ENCODE data around the gene EFCAB11. TPM values are rescaled to one million over a fixed set of nuclear protein-coding genes. Genes with fewer than 3 reads are reported as not detected.

EFCAB11 gene
- total and polyA plus RNA-seq, 2 of the 8 experiments (the other 6 are each of a cell fraction or from before 2014, with no cell fraction given): 6.8 to 12.8 TPM

DNA sequence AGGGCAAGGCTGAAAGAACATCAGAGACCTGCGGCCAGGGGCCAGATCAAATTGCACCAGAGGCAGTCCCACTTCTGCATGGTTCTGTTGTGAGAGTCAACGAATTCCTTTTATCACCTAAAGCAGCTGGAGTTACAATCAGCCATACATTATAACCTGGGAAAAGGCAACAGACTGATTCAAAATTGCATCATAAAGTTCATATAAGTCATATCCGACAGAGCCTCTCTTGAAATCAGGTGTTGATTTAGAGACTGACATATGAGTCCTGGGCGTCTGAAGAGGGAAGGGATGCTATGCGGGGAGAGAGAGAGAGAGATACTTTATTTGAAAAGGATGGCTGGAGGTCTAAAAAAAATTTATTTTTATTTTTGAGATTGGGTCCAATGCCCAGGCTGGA lies 89.4 kb downstream of the EFCAB11 start:
- Histone ChIP-seq H3K4me2 (ENCODE audit: insufficient read depth in 1 of 2, low read depth in 2 of 2, low read length in 2 of 2) (no peak overlapping the region), H3K27ac (ENCODE audit: low read depth, low read length) (no peak overlapping the region), H3K18ac (ENCODE audit: extremely low read depth, low read length) (no peak overlapping the region), H3K27me3 (replicated peaks in 1 of 4; ENCODE audit: control insufficient read depth in 3 of 4, extremely low read depth in 1 of 4, insufficient read depth in 3 of 4, low read length in 3 of 4) (no peaks in the 10 kb centered on the region), H2BK20ac (ENCODE audit: low read length) (no peak overlapping the region), H4K91ac (replicated peaks; ENCODE audit: insufficient read length, low read length) (no peak overlapping the region), H3K56ac (replicated peaks; ENCODE audit: insufficient read length, low read depth, low read length) (no peak overlapping the region), H3K4me1 (replicated peaks in 1 of 4; ENCODE audit: control insufficient read depth in 3 of 4, insufficient read depth in 4 of 4, low read length in 3 of 4) (no peaks in the 10 kb centered on the region), H3K4ac (replicated peaks; ENCODE audit: insufficient read length, low read depth, low read length) (no peak overlapping the region), H2AK5ac (ENCODE audit: low read depth, low read length) (no peak overlapping the region), H3K36me3 (ENCODE audit: control insufficient read depth in 2 of 4, insufficient read depth in 4 of 4, low read length in 3 of 4) (no peaks in the 10 kb centered on the region), H3K14ac (ENCODE audit: insufficient read length) (no peak overlapping the region), H2BK15ac (ENCODE audit: low read length) (no peak overlapping the region), H3K23ac (ENCODE audit: insufficient read length) (no peak overlapping the region), H3K79me1 (ENCODE audit: low read depth, low read length) (no peaks in the 10 kb centered on the region), H3K23me2 (ENCODE audit: low read depth, low read length) (peaks cover 2% of the 10 kb centered on the region; the same call in 1 of the 2 replicates), H4K20me1 (replicated peaks in 1 of 2; ENCODE audit: control insufficient read depth in 1 of 2, insufficient read depth in 2 of 2, low read length in 2 of 2) (no peaks in the 10 kb centered on the region), H4K8ac (ENCODE audit: extremely low read depth, insufficient read depth, low read length) (no peak overlapping the region), H4K5ac (ENCODE audit: insufficient read length, low read depth, low read length) (no peak overlapping the region), H3K79me2 (ENCODE audit: control insufficient read depth in 1 of 2, insufficient read depth in 2 of 2, low read length in 2 of 2) (no peaks in the 10 kb centered on the region), H2AFZ (ENCODE audit: low read length) (no peak overlapping the region), H3K4me3 (ENCODE audit: extremely low read depth in 1 of 4, insufficient read depth in 2 of 4, low read depth in 3 of 4, low read length in 4 of 4) (no peak overlapping the region), H2BK5ac (ENCODE audit: low read depth, low read length) (no peak overlapping the region), H2BK12ac (ENCODE audit: low read depth, low read length) (no peak overlapping the region), H3K9me3 (ENCODE audit: insufficient read depth in 2 of 2, low read depth in 1 of 2, low read length in 1 of 2) (peaks cover 4 to 5% of the 10 kb centered on the region in 2 experiments; a peak in 3 of 4 replicates), H2BK120ac (replicated peaks; ENCODE audit: low read depth, low read length) (no peak overlapping the region), H3K9ac (replicated peaks in 1 of 4; ENCODE audit: extremely low read depth in 1 of 4, low read depth in 3 of 4, low read length in 3 of 4) (no peak overlapping the region)
- DNase-seq (ENCODE audit: low read depth in 1 of 2, low spot score in 2 of 2) (no peak), FAIRE-seq (no peak)
- 87% methylated on average over 5 of the region's 5 CpGs; no CpG with 5 or more reads in 1 of the 2 experiments for WGBS, 2 experiments (ENCODE audit: extremely low coverage in 1 of 2, insufficient coverage in 1 of 2, insufficient read length in 1 of 2, insufficient replicate concordance in 2 of 2, low coverage in 1 of 2, low lambda C conversion rate in 2 of 2, missing lambda C conversion rate in 1 of 2)
- TF ChIP-seq PHF8 (conservative IDR thresholded peaks at IDR 0.05; ENCODE audit: low read depth, low read length) (no peak), SIN3A (conservative IDR thresholded peaks at IDR 0.05 in 1 of 2, IDR thresholded peaks at IDR 0.05 in 1 of 2; ENCODE audit: low read depth in 1 of 2, low read length in 2 of 2) (no peak), E2F6 (IDR thresholded peaks at IDR 0.05) (no peak), CBX8 (IDR thresholded peaks at IDR 0.05; ENCODE audit: borderline replicate concordance, low read depth, low read length) (no peak), NANOG (IDR thresholded peaks at IDR 0.05; ENCODE audit: insufficient read depth, low read depth, low read length, poor library complexity, severe bottlenecking) (no peak), FOSL1 (IDR thresholded peaks at IDR 0.05; ENCODE audit: insufficient read depth, low read depth, low read length) (no peak), SAP30 (IDR thresholded peaks at IDR 0.05; ENCODE audit: insufficient read depth, insufficient replicate concordance, low read length) (no peak), EGR1 (IDR thresholded peaks at IDR 0.05; ENCODE audit: borderline replicate concordance, low read depth, low read length) (no peak), BRCA1 (IDR thresholded peaks at IDR 0.05; ENCODE audit: low read depth, low read length) (no peak), TCF12 (IDR thresholded peaks at IDR 0.05; ENCODE audit: low read depth, low read length) (no peak), TAF1 (IDR thresholded peaks at IDR 0.05; ENCODE audit: low read depth, low read length) (no peak), RBBP5 (IDR thresholded peaks at IDR 0.05; ENCODE audit: borderline replicate concordance, low read depth, low read length) (no peak)
- CTCF ChIA-PET (ENCODE audit: partially characterized antibody): no interaction called here
- POLR2A ChIA-PET (ENCODE audit: partially characterized antibody): no interaction called here
